GM12878 (cell line): ENCODE measurements around the gene FBLN5. TPM values are rescaled to one million over a fixed set of nuclear protein-coding genes. Genes with fewer than 3 reads are reported as not detected.

Experiments used
- ATAC-seq: fragments of 200-7000 bp; cut with Tn5 transposase; 3 replicates; pipeline ENCODE4 v1.9.1; 2020; ENCODE audit warnings: mild to moderate bottlenecking, moderate library complexity
- BruUV-seq: library from RNA; stranded (reverse); fragments of 400-500 nt; replicated peaks from 2 replicates; lab custom pipeline; 2021; lab: Mats Ljungman, UMichigan
- CTCF ChIA-PET: fragments of 300-600 bp; sonication (Branson Sonifier 250); formaldehyde crosslinking; extraction: SDS; loops from one replicate; lab custom pipeline; 2021; ENCODE audit warnings: inconsistent platforms; lab: Yijun Ruan, JAX
- POLR2A ChIA-PET: fragments of 350-600 bp; formaldehyde crosslinking; extraction: SDS; loops from one replicate; lab custom pipeline; 2021; ENCODE audit warnings: inconsistent platforms; lab: Charles Lee
- RAD21 ChIA-PET: fragments of 300-600 bp; sonication (Branson Sonifier 250); formaldehyde crosslinking; loops from one replicate; lab custom pipeline; 2023; ENCODE audit warnings: antibody characterized with exemption; ENCODE audit not compliant: unreplicated experiment; lab: Charles Lee
- SMC1A ChIA-PET: fragments of 300-600 bp; sonication (Branson Sonifier 250); formaldehyde crosslinking; loops from one replicate; lab custom pipeline; 2023; ENCODE audit not compliant: unreplicated experiment, uncharacterized antibody; lab: Charles Lee
- DNase-seq: peaks from one replicate; pipeline ENCODE4 v3.0.0-alpha.2; 2011; ENCODE audit warnings: low read depth, low spot score
- FAIRE-seq: peaks from 3 replicates; lab custom pipeline; 2011; peaks lifted over from hg19 to GRCh38; lab: Jason Lieb, UNC
- H2AFZ ChIP-seq: 2 replicates; pipeline ENCODE4 v1.6.0; 2011; ENCODE audit warnings: low read depth, low read length, control low read depth; ENCODE audit not compliant: control insufficient read depth
- H3K27ac ChIP-seq: 2 replicates; pipeline ENCODE4 v1.5.1; 2011; ENCODE audit warnings: control low read depth; ENCODE audit not compliant: control insufficient read depth, insufficient read depth
- H3K27me3 ChIP-seq, 2 experiments: replicated peaks in 1 of 2; 2 replicates each; pipeline versions ENCODE4 v1.6.0 to v1.6.1; 2011; ENCODE audit warnings: low read length in 1 of 2; ENCODE audit not compliant: control insufficient read depth in 2 of 2, insufficient read depth in 2 of 2
- H3K36me3 ChIP-seq, 2 experiments: 2 replicates each; pipeline ENCODE4 v1.5.1; 2011; ENCODE audit warnings: low read length in 1 of 2; ENCODE audit not compliant: control insufficient read depth in 2 of 2, insufficient read depth in 2 of 2
- H3K4me1 ChIP-seq: 2 replicates; pipeline ENCODE4 v1.6.1; 2011; ENCODE audit warnings: mild to moderate bottlenecking, low read length, moderate library complexity, mixed read lengths; ENCODE audit not compliant: control insufficient read depth, insufficient read depth
- H3K4me2 ChIP-seq: 2 replicates; pipeline ENCODE4 v1.6.0; 2011; ENCODE audit warnings: control low read depth; ENCODE audit not compliant: control insufficient read depth, insufficient read depth
- H3K4me3 ChIP-seq: fragments of 200-600 bp; sonication (generic); 2 replicates; pipeline ENCODE4 v1.5.1; 2016
- H3K79me2 ChIP-seq: 2 replicates; pipeline ENCODE4 v1.6.0; 2011; ENCODE audit warnings: low read length; ENCODE audit not compliant: control insufficient read depth, insufficient read depth
- H3K9ac ChIP-seq: 2 replicates; pipeline ENCODE4 v1.8.0; 2011; ENCODE audit warnings: low read length, control low read depth, mixed read lengths; ENCODE audit not compliant: control insufficient read depth, insufficient read depth
- H3K9me3 ChIP-seq: replicated peaks from 3 replicates; pipeline ENCODE4 v1.5.1; 2011; ENCODE audit warnings: mild to moderate bottlenecking, low read length; ENCODE audit not compliant: control insufficient read depth, insufficient read depth
- H4K20me1 ChIP-seq: 2 replicates; pipeline ENCODE4 v1.6.0; 2011; ENCODE audit not compliant: control insufficient read depth, insufficient read depth
- BRCA1 ChIP-seq: IDR thresholded peaks from 2 replicates; pipeline ENCODE4 v1.6.1; 2011; ENCODE audit warnings: low read depth, low read length, improper control_type of control experiment
- MYB ChIP-seq: fragments of 150-350 bp; IDR thresholded peaks from 2 replicates; pipeline ENCODE4 v1.6.1; 2014; ENCODE audit warnings: mild to moderate bottlenecking, low read depth, low read length, borderline replicate concordance
- WGBS: methylation state at CpG from one replicate; pipeline ENCODE4 v1.1.6; 2016; ENCODE audit warnings: low lambda C conversion rate; ENCODE audit not compliant: insufficient replicate concordance, insufficient coverage; ENCODE audit errors: missing lambda C conversion rate; 5-methylcytosine and 5-hydroxymethylcytosine counted together
- in situ Hi-C: fragments of 300-500 bp; cut with MboI; formaldehyde crosslinking; loops from 9 replicates; pipeline ENCODE4 v1.14.3; 2018; ENCODE audit warnings: mixed read lengths
- intact Hi-C: fragments of 100-400 bp; cut with micrococcal nuclease; formaldehyde crosslinking; loops from one replicate; pipeline ENCODE4 v1.14.2; 2022; ENCODE audit not compliant: unreplicated experiment
- polyA plus RNA-seq, 11 experiments: library from polyadenylated mRNA; depleted of rRNA in 4 of 11; unstranded in 6 of 11; stranded (reverse) in 5 of 11; fragments of >200 nt; fragmentation: Nextera tagmentation in 4 of 11; fragmentation: Illumina TruSeq in 1 of 11; extraction: Ambion mirVana in 4 of 11; extraction: Trizol in 1 of 11; gene quantifications; 1 replicate in 1 of 11; 2 replicates in 10 of 11; pipeline versions ENCODE4 v1.2.1 to v1.2.3, GENCODE V29; 2011 to 2016; ENCODE audit warnings: inconsistent platforms in 2 of 11, missing spikeins in 2 of 11, low read depth in 1 of 11
- total RNA-seq, 4 experiments: library from RNA; depleted of rRNA in 3 of 4; stranded (reverse); fragments of >200 nt in 3 of 4; fragmentation: Illumina TruSeq in 1 of 4; extraction: Trizol in 1 of 4; gene quantifications; 2 replicates each; pipeline versions ENCODE4 v1.2.1 to v1.2.3, GENCODE V29; 2013 to 2021
- TF ChIP-seq, protein P1 (sequence below): fragments of 450-650 bp; IDR thresholded peaks from 2 replicates; pipeline ENCODE4 v1.6.1; 2017; ENCODE audit warnings: mild to moderate bottlenecking, low read depth, inconsistent platforms; ENCODE audit not compliant: poor library complexity, severe bottlenecking

Gene FBLN5
- total and polyA plus RNA-seq, 10 of the 15 experiments (the other 5 are each of a cell fraction or from before 2014, with no cell fraction given), result 0.03 to 0.64 (median 0.24) TPM

DNA sequence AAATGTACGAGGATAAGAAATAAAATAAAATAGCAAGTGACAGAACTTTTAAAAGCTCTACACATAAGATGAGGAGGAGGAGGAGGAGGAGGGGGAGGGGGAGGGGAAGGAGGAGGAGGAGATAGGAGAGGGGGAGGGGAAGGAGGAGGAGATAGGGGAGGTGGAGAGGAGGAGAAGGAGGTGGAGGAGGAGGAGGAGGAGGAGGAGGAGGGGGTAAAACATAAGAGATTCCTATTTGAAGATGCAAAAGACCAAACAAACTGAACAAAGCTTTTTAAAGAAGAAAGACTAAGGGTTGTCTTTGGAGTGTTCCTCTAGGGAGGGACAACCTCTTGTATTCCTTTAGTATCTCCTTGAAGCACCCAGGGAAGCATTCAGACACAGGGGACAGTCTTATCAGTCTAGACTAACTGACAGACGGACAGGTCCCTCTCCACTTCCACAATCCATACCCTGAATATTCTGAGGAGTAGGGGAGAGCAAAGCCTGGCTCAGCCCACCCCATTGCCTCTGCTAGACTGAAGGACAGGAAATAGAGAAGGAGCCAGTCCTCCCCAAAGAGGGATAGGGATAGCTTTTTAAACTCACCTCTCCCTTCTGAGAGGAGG lies 93.1 kb downstream of the FBLN5 start (continued):
- TF ChIP-seq, protein P1, sequence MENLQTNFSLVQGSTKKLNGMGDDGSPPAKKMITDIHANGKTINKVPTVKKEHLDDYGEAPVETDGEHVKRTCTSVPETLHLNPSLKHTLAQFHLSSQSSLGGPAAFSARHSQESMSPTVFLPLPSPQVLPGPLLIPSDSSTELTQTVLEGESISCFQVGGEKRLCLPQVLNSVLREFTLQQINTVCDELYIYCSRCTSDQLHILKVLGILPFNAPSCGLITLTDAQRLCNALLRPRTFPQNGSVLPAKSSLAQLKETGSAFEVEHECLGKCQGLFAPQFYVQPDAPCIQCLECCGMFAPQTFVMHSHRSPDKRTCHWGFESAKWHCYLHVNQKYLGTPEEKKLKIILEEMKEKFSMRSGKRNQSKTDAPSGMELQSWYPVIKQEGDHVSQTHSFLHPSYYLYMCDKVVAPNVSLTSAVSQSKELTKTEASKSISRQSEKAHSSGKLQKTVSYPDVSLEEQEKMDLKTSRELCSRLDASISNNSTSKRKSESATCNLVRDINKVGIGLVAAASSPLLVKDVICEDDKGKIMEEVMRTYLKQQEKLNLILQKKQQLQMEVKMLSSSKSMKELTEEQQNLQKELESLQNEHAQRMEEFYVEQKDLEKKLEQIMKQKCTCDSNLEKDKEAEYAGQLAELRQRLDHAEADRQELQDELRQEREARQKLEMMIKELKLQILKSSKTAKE, result no peak

DNA sequence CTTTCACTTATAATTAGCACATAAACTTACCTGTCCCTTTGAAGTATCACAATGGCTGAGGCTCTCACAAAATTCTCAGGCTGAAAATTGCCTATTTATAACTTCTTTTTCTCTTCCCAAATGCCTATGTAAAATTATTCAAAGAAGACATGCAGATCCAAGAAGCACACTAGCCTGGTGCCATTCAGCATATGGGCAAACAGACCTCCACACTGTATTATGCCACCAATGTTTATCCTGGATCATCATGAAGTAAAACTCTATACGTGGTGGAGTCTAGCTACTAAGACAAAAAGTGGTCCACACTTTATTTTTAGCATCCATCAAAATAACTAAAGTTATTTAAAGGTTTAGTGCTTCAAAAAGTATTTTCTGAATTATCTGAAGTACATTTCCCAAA lies 95.9 kb downstream of the FBLN5 start:
- H3K4me3 ChIP-seq, result no peak overlapping the region
- peaks cover 4% of the 10 kb centered on the region for H3K4me1 ChIP-seq
- peaks cover 0 to 2% of the 10 kb centered on the region in 2 experiments; a peak in 1 of 4 replicates for H3K27me3 ChIP-seq
- no peak overlapping the region for H2AFZ ChIP-seq
- no peak overlapping the region for H3K9ac ChIP-seq
- ChIA-PET SMC1A (interaction anchor here (0.7 to 1.1 kb wide), 2 partner anchors 20 to 75 kb away, joined by 3 read pairs; no protein-coding TSS in a partner anchor), RAD21 (no interaction called here), CTCF (no interaction called here), POLR2A (no interaction called here)
- intact Hi-C loops (no loop called here), in situ Hi-C loops (no loop called here)
- no peak overlapping the region for H3K27ac ChIP-seq
- TF ChIP-seq MYB (no peak), BRCA1 (no peak)
- H3K9me3 ChIP-seq, result no peaks in the 10 kb centered on the region
- WGBS, result 6% methylated on average over 1 of the region's 1 CpG
- no TSS peak for BruUV-seq
- H3K36me3 ChIP-seq, result no peaks in the 10 kb centered on the region
- FAIRE-seq, result no peak
- H4K20me1 ChIP-seq, result no peaks in the 10 kb centered on the region
- DNase-seq, result no peak
- no peaks in the 10 kb centered on the region for H3K79me2 ChIP-seq
- no peak overlapping the region for H3K4me2 ChIP-seq
- no peak for ATAC-seq
